ENCODE measurements around the gene POU1F1.

POU1F1 gene

DNA sequence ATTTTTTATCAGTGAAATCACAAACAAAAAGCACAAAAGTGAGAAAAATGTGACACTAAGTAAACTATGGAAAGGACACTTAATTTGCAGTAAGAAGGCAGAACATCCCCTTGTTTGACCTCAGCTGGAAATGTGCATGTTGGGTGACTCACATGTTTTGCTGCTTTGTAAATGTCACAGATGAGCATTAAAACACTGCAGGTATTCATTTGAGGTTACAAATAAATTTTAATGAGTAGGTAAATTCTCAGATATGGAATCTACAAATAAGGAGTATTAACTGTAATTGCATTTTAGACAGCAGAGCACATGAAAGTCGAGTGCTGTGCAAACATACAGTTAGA, 29.0 kb downstream of the POU1F1 start:
- no peak overlapping the region for H3K4me3 ChIP-seq (ENCODE audit: low read length in 2 of 2)
- no peaks in the 10 kb centered on the region for H3K27me3 ChIP-seq (ENCODE audit: control insufficient read depth in 3 of 3, insufficient read depth in 3 of 3, low read depth in 1 of 3, low read length in 3 of 3)
- H4K8ac ChIP-seq (ENCODE audit: low read depth, low read length) = no peak overlapping the region
- no peak overlapping the region for H2BK120ac ChIP-seq (ENCODE audit: low read depth, low read length)
- no peak overlapping the region for H2BK12ac ChIP-seq (ENCODE audit: low read length)
- peaks cover 0 to 30% of the 10 kb centered on the region in 2 donors for H3K36me3 ChIP-seq (replicated peaks in 1 of 2; ENCODE audit: control insufficient read depth in 2 of 2, insufficient read depth in 2 of 2, low read length in 2 of 2)
- no peak for DNase-seq (ENCODE audit: low spot score)
- no peak overlapping the region for H2AFZ ChIP-seq (ENCODE audit: low read length)
- no peak overlapping the region for H2BK5ac ChIP-seq (ENCODE audit: low read length)
- H4K91ac ChIP-seq (ENCODE audit: low read depth, low read length, poor library complexity) = no peak overlapping the region
- no peak overlapping the region for H3K14ac ChIP-seq (ENCODE audit: low read length)
- no peak overlapping the region for H2AK5ac ChIP-seq (ENCODE audit: low read depth, low read length)
- no peak overlapping the region for H3K23ac ChIP-seq (ENCODE audit: low read depth, low read length, poor library complexity)
- H3K4me1 ChIP-seq (ENCODE audit: control insufficient read depth in 2 of 2, insufficient read depth in 1 of 2, low read depth in 1 of 2, low read length in 2 of 2) = no peaks in the 10 kb centered on the region
- H3K9me3 ChIP-seq (replicated peaks in 1 of 2; ENCODE audit: control insufficient read depth in 2 of 2, insufficient read depth in 1 of 2, low read depth in 1 of 2, low read length in 2 of 2) = no peaks in the 10 kb centered on the region
- H3K9ac ChIP-seq (ENCODE audit: low read depth, low read length, poor library complexity) = no peak overlapping the region
- no peak overlapping the region for H3K18ac ChIP-seq (ENCODE audit: low read length)
- no peak overlapping the region for H2BK15ac ChIP-seq (ENCODE audit: low read length)
- WGBS, 2 donors (ENCODE audit: extremely low coverage in 2 of 2, insufficient read length in 2 of 2, insufficient replicate concordance in 1 of 2) = no CpG with 5 or more reads among the region's 1 CpG
- H3K79me1 ChIP-seq (ENCODE audit: low read depth, low read length) = no peaks in the 10 kb centered on the region
- H3K27ac ChIP-seq (replicated peaks; ENCODE audit: low read length) = no peak overlapping the region
- no peak overlapping the region for H3K4me2 ChIP-seq (ENCODE audit: insufficient read depth, low read length, poor library complexity, severe bottlenecking)
- H3K4ac ChIP-seq (ENCODE audit: low read length) = no peak overlapping the region

DNA sequence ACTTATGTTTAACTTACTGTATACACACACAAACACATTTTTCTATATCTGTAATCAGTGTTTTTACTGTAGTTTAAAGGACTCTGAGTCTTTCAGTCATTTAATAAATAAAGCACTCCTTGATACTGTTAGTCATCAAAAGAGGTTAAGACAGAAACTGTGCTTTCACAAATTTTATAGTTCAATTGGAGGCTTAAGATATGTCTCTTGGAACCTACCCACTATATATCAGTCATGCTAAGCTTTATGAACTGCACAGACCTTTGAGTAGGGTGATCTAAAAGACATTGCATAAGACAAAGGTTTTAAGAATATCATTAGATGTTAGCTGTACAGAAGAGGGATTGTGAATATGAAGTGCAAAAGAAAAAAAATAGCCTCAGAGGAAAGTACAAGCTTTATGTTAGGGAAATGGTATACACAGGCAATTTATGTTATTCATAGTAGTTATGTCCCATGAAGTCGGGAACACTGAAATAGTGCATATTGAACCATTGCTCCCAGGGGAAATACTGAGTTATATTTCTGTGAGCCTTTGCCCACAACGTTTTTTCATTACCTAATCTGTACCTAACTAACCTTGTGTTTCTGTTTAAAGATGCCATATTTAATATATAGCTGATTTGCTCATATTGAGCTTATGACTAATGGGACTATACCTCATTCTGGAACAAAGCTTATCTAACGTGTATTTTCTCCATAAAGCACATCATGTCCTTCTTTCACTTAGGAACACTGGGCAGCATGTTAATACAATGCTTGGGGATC, 29.5 kb downstream of the POU1F1 start:
- no peak for DNase-seq (ENCODE audit: low spot score)
- Histone ChIP-seq H3K14ac (ENCODE audit: low read length) (no peak overlapping the region), H3K27me3 (ENCODE audit: control insufficient read depth in 3 of 3, insufficient read depth in 3 of 3, low read depth in 1 of 3, low read length in 3 of 3) (no peaks in the 10 kb centered on the region), H2BK120ac (ENCODE audit: low read depth, low read length) (no peak overlapping the region), H2BK15ac (ENCODE audit: low read length) (no peak overlapping the region), H3K4ac (ENCODE audit: low read length) (no peak overlapping the region), H3K18ac (ENCODE audit: low read length) (no peak overlapping the region), H2AK5ac (ENCODE audit: low read depth, low read length) (no peak overlapping the region), H3K79me1 (ENCODE audit: low read depth, low read length) (no peaks in the 10 kb centered on the region), H2AFZ (ENCODE audit: low read length) (no peak overlapping the region), H3K36me3 (replicated peaks in 1 of 2; ENCODE audit: control insufficient read depth in 2 of 2, insufficient read depth in 2 of 2, low read length in 2 of 2) (peaks cover 0 to 30% of the 10 kb centered on the region in 2 donors), H4K8ac (ENCODE audit: low read depth, low read length) (no peak overlapping the region), H3K9me3 (replicated peaks in 1 of 2; ENCODE audit: control insufficient read depth in 2 of 2, insufficient read depth in 1 of 2, low read depth in 1 of 2, low read length in 2 of 2) (no peaks in the 10 kb centered on the region), H3K27ac (replicated peaks; ENCODE audit: low read length) (no peak overlapping the region), H3K4me1 (ENCODE audit: control insufficient read depth in 2 of 2, insufficient read depth in 1 of 2, low read depth in 1 of 2, low read length in 2 of 2) (no peaks in the 10 kb centered on the region), H3K9ac (ENCODE audit: low read depth, low read length, poor library complexity) (no peak overlapping the region), H3K23ac (ENCODE audit: low read depth, low read length, poor library complexity) (no peak overlapping the region), H4K91ac (ENCODE audit: low read depth, low read length, poor library complexity) (no peak overlapping the region), H2BK5ac (ENCODE audit: low read length) (no peak overlapping the region), H3K4me3 (ENCODE audit: low read length in 2 of 2) (no peak overlapping the region), H2BK12ac (ENCODE audit: low read length) (no peak overlapping the region), H3K4me2 (ENCODE audit: insufficient read depth, low read length, poor library complexity, severe bottlenecking) (no peak overlapping the region)
- no CpG with 5 or more reads among the region's 3 CpGs for WGBS, 2 donors (ENCODE audit: extremely low coverage in 2 of 2, insufficient read length in 2 of 2, insufficient replicate concordance in 1 of 2)

DNA sequence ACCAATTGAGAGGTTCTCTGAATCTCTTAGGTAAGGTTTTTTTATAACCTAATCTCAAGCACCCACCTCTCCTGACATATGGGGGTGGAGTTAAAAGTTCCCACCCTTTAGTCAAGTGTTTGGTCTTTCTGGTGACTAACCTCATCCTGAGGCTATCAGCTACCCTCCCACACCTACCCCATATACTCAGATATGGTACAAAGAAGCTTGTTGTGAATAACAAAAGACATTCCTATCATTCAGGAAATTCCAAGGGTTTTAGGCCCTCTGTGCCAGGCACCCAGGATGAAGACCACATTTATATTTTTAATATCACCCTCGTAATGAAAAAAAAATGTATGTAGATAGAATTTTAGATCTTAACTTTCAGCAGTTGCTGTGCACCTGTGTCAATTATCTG, 40.3 kb downstream of the POU1F1 start:
- Histone ChIP-seq H3K14ac (ENCODE audit: low read length) (no peak overlapping the region), H2BK5ac (ENCODE audit: low read length) (no peak overlapping the region), H3K4me2 (ENCODE audit: insufficient read depth, low read length, poor library complexity, severe bottlenecking) (no peak overlapping the region), H2AK5ac (ENCODE audit: low read depth, low read length) (no peak overlapping the region), H4K91ac (ENCODE audit: low read depth, low read length, poor library complexity) (no peak overlapping the region), H2BK120ac (ENCODE audit: low read depth, low read length) (no peak overlapping the region), H3K79me1 (ENCODE audit: low read depth, low read length) (peaks cover 2% of the 10 kb centered on the region), H4K8ac (ENCODE audit: low read depth, low read length) (no peak overlapping the region), H3K23ac (ENCODE audit: low read depth, low read length, poor library complexity) (no peak overlapping the region), H2BK15ac (ENCODE audit: low read length) (no peak overlapping the region), H3K9me3 (replicated peaks in 1 of 2; ENCODE audit: control insufficient read depth in 2 of 2, insufficient read depth in 1 of 2, low read depth in 1 of 2, low read length in 2 of 2) (peaks cover 0 to 2% of the 10 kb centered on the region in 2 donors), H3K27ac (replicated peaks; ENCODE audit: low read length) (no peak overlapping the region), H3K36me3 (replicated peaks in 1 of 2; ENCODE audit: control insufficient read depth in 2 of 2, insufficient read depth in 2 of 2, low read length in 2 of 2) (peaks cover 0 to 5% of the 10 kb centered on the region in 2 donors), H2AFZ (ENCODE audit: low read length) (no peak overlapping the region), H3K4me1 (ENCODE audit: control insufficient read depth in 2 of 2, insufficient read depth in 1 of 2, low read depth in 1 of 2, low read length in 2 of 2) (no peaks in the 10 kb centered on the region), H3K4ac (ENCODE audit: low read length) (no peak overlapping the region), H2BK12ac (ENCODE audit: low read length) (no peak overlapping the region), H3K18ac (ENCODE audit: low read length) (no peak overlapping the region), H3K4me3 (ENCODE audit: low read length in 2 of 2) (no peak overlapping the region), H3K9ac (ENCODE audit: low read depth, low read length, poor library complexity) (no peak overlapping the region), H3K27me3 (ENCODE audit: control insufficient read depth in 3 of 3, insufficient read depth in 3 of 3, low read depth in 1 of 3, low read length in 3 of 3) (no peaks in the 10 kb centered on the region)
- WGBS, 2 donors (ENCODE audit: extremely low coverage in 2 of 2, insufficient read length in 2 of 2, insufficient replicate concordance in 1 of 2) = no CpG with 5 or more reads among the region's 1 CpG
- DNase-seq (ENCODE audit: low spot score) = no peak

DNA sequence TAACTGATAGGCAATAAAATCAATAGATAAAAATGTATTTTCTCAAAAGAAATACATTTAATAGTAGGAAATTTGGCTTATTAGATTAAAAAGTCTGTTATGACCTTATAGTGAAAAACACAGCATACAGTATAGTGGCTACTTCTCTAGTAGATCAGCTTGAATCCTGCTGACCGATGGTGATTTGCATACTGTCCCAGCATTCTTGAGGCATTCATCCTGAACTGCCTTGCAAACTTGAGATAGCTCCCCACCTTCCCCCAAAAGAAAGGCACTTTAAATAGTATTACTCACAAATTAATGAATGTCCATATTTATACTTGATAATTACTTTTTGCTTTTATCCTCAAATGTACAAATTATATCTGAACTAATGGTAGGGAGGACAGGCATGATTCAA, 42.6 kb downstream of the POU1F1 start:
- no CpG with 5 or more reads among the region's 1 CpG for WGBS, 2 donors (ENCODE audit: extremely low coverage in 2 of 2, insufficient read length in 2 of 2, insufficient replicate concordance in 1 of 2)
- Histone ChIP-seq H3K18ac (ENCODE audit: low read length) (no peak overlapping the region), H3K27ac (replicated peaks; ENCODE audit: low read length) (no peak overlapping the region)

More for the DNA sequence above, 42.6 kb downstream of the POU1F1 start:
- Histone ChIP-seq H3K23ac (ENCODE audit: low read depth, low read length, poor library complexity) (no peak overlapping the region), H2BK15ac (ENCODE audit: low read length) (no peak overlapping the region), H2BK5ac (ENCODE audit: low read length) (no peak overlapping the region), H4K91ac (ENCODE audit: low read depth, low read length, poor library complexity) (no peak overlapping the region), H3K9ac (ENCODE audit: low read depth, low read length, poor library complexity) (no peak overlapping the region), H4K8ac (ENCODE audit: low read depth, low read length) (no peak overlapping the region), H3K27me3 (ENCODE audit: control insufficient read depth in 3 of 3, insufficient read depth in 3 of 3, low read depth in 1 of 3, low read length in 3 of 3) (no peaks in the 10 kb centered on the region), H3K36me3 (replicated peaks in 1 of 2; ENCODE audit: control insufficient read depth in 2 of 2, insufficient read depth in 2 of 2, low read length in 2 of 2) (peaks cover 0 to 5% of the 10 kb centered on the region in 2 donors), H3K4ac (ENCODE audit: low read length) (no peak overlapping the region), H3K9me3 (replicated peaks in 1 of 2; ENCODE audit: control insufficient read depth in 2 of 2, insufficient read depth in 1 of 2, low read depth in 1 of 2, low read length in 2 of 2) (peaks cover 0 to 2% of the 10 kb centered on the region in 2 donors), H2BK120ac (ENCODE audit: low read depth, low read length) (no peak overlapping the region), H3K4me2 (ENCODE audit: insufficient read depth, low read length, poor library complexity, severe bottlenecking) (no peak overlapping the region), H3K14ac (ENCODE audit: low read length) (no peak overlapping the region), H3K79me1 (ENCODE audit: low read depth, low read length) (peaks cover 2% of the 10 kb centered on the region), H3K4me1 (ENCODE audit: control insufficient read depth in 2 of 2, insufficient read depth in 1 of 2, low read depth in 1 of 2, low read length in 2 of 2) (no peaks in the 10 kb centered on the region), H2AFZ (ENCODE audit: low read length) (no peak overlapping the region), H2AK5ac (ENCODE audit: low read depth, low read length) (no peak overlapping the region), H3K4me3 (ENCODE audit: low read length in 2 of 2) (no peak overlapping the region), H2BK12ac (ENCODE audit: low read length) (no peak overlapping the region)
- DNase-seq (ENCODE audit: low spot score) = no peak
